NCI-H2081 (cell line): Measurements from ENCODE around the gene PALM.
"Not testable (repeated sequence)": the region's sequence is repeated elsewhere in the genome, so short reads cannot be mapped to it uniquely, and the experiment has no call there.

Experiments
- DNase-seq, 2 experiments: peaks; one replicate each; lab custom pipeline; 2025; lab: John Stamatoyannopoulos, UW

PALM gene

GRCh38 chr19:679418-680286 is 29.1 kb upstream of the PALM start:
- DNase-seq = peak; percentile 35 to 50

GRCh38 chr19:680287-681028 is 28.3 kb upstream of the PALM start:
- peak; percentile 94 to 98 for DNase-seq

GRCh38 chr19:681029-682019 is 27.4 kb upstream of the PALM start:
- DNase-seq = peak in 1 of 2 experiments; percentile 92

GRCh38 chr19:682678-683320 is 25.9 kb upstream of the PALM start:
- DNase-seq = no peak

GRCh38 chr19:685454-685931 is 23.2 kb upstream of the PALM start:
- no peak for DNase-seq

GRCh38 chr19:686589-687297 is 22.0 kb upstream of the PALM start:
- DNase-seq = no peak

GRCh38 chr19:687569-688166 is 21.1 kb upstream of the PALM start:
- DNase-seq = no peak

GRCh38 chr19:688214-688613 is 20.5 kb upstream of the PALM start:
- DNase-seq = no peak

GRCh38 chr19:688992-689391 is 19.7 kb upstream of the PALM start:
- DNase-seq = no peak

- no peak for DNase-seq
These were observed 18.5 kb upstream of the PALM start for GRCh38 chr19:690203-690602.

GRCh38 chr19:694481-695351 is 14.0 kb upstream of the PALM start:
- DNase-seq = no peak

- DNase-seq = no peak
These were observed 13.3 kb upstream of the PALM start, which contains the start of gene PRSS57 for GRCh38 chr19:695352-695949. Gene PRSS57 (minus strand): TSS chr19:695452. CDS start chr19:695430, 22 bp downstream.

- not testable (repeated sequence) for DNase-seq
These were observed 10.2 kb upstream of the PALM start for GRCh38 chr19:698529-698928.

GRCh38 chr19:699885-700284 is 8.8 kb upstream of the PALM start:
- DNase-seq = not testable (repeated sequence)

GRCh38 chr19:702847-703246 is 5.9 kb upstream of the PALM start:
- DNase-seq = not testable (repeated sequence)

GRCh38 chr19:703329-703650 is 5.4 kb upstream of the PALM start:
- no peak for DNase-seq

- DNase-seq = no peak
These were observed 4.9 kb upstream of the PALM start for GRCh38 chr19:703651-704446.

- no peak for DNase-seq
These were observed 4.3 kb upstream of the PALM start for GRCh38 chr19:704447-704741.
